ENCODE measurements around the gene PPP1R14C.

- no peak for TF ChIP-seq CTCF (conservative IDR thresholded peaks at IDR 0.05; ENCODE audit: low read depth in 2 of 2)
- no peak for TF ChIP-seq REST (IDR thresholded peaks at IDR 0.05; ENCODE audit: unreplicated experiment)
- TF ChIP-seq EZH2 (IDR thresholded peaks at IDR 0.05; ENCODE audit: low read depth, unreplicated experiment) = no peak
- TF ChIP-seq NANOG (IDR thresholded peaks at IDR 0.05; ENCODE audit: borderline replicate concordance) = no peak
- TF ChIP-seq POLR2AphosphoS5 (IDR thresholded peaks at IDR 0.05; ENCODE audit: low read depth) = no peak
- TF ChIP-seq CREB1 (CRISPR knock-in tag; IDR thresholded peaks at IDR 0.05; ENCODE audit: low read depth) = no peak
- TF ChIP-seq JUNB (IDR thresholded peaks at IDR 0.05; ENCODE audit: unreplicated experiment) = no peak
- TF ChIP-seq EZH2phosphoT487 (IDR thresholded peaks at IDR 0.05; ENCODE audit: unreplicated experiment) = no peak
- no peak for TF ChIP-seq STAT1 (IDR thresholded peaks at IDR 0.05; ENCODE audit: unreplicated experiment)
- no peak for TF ChIP-seq ZNF114 (CRISPR knock-in tag; IDR thresholded peaks at IDR 0.05)
- TF ChIP-seq ETS1 (IDR thresholded peaks at IDR 0.05) = no peak
- TF ChIP-seq ZNF331 (CRISPR knock-in tag; IDR thresholded peaks at IDR 0.05; ENCODE audit: low read depth) = no peak
These were observed 4.2 kb upstream of the PPP1R14C start for GRCh38 chr6:150138638-150139037.
